GM19351 (cell line): ENCODE data around the gene SLC27A3.
A peak's percentile ranks its signal among the peaks of the same experiment; 100 is the strongest.
"Not testable (repeated sequence)": the region's sequence is repeated elsewhere in the genome, so short reads cannot be mapped to it uniquely, and the experiment has no call there.

Source experiments
- ATAC-seq: cut with Tn5 transposase; IDR thresholded peaks from one replicate; pipeline ENCODE4 v1.9.1; 2021; ENCODE audit warnings: mild to moderate bottlenecking, moderate library complexity; ENCODE audit not compliant: unreplicated experiment

The SLC27A3 gene

GRCh38 chr1:153763365-153764225, 11.6 kb upstream of the SLC27A3 start:
- ATAC-seq: no peak

- ATAC-seq: no peak
Observed at GRCh38 chr1:153764310-153764709, 10.9 kb upstream of the SLC27A3 start.

- not testable (repeated sequence) for ATAC-seq
Observed at GRCh38 chr1:153766663-153767062, 8.5 kb upstream of the SLC27A3 start.

- ATAC-seq: no peak
Observed at GRCh38 chr1:153767519-153767918, 7.7 kb upstream of the SLC27A3 start.

GRCh38 chr1:153768316-153769181, 6.7 kb upstream of the SLC27A3 start:
- ATAC-seq: no peak

- no peak for ATAC-seq
Observed at GRCh38 chr1:153769221-153769620, 6.0 kb upstream of the SLC27A3 start.

- ATAC-seq: no peak
Observed at GRCh38 chr1:153770797-153771196, 4.4 kb upstream of the SLC27A3 start.

- ATAC-seq: no peak
Observed at GRCh38 chr1:153771261-153771660, 3.9 kb upstream of the SLC27A3 start.

GRCh38 chr1:153771841-153772593, 3.2 kb upstream of the SLC27A3 start:
- ATAC-seq: no peak

- no peak for ATAC-seq
Observed at GRCh38 chr1:153773096-153773921, 1.9 kb upstream of the SLC27A3 start.

GRCh38 chr1:153774026-153774595, 1.1 kb upstream of the SLC27A3 start:
- no peak for ATAC-seq

- peak; percentile 64 for ATAC-seq
Observed at GRCh38 chr1:153775458-153776327, 486 bp downstream of the SLC27A3 start.

GRCh38 chr1:153776352-153776751, 1.1 kb downstream of the SLC27A3 start:
- no peak for ATAC-seq

GRCh38 chr1:153776845-153777370, 1.7 kb downstream of the SLC27A3 start:
- ATAC-seq: no peak

GRCh38 chr1:153777648-153778047, 2.4 kb downstream of the SLC27A3 start:
- ATAC-seq: no peak

- no peak for ATAC-seq
Observed at GRCh38 chr1:153778051-153778823, 3.0 kb downstream of the SLC27A3 start.

GRCh38 chr1:153778824-153779519, 3.8 kb downstream of the SLC27A3 start:
- no peak for ATAC-seq
